Naive thymus-derived CD4-positive, alpha-beta T cell (primary cell): ENCODE results near the gene TCERG1L. TPM values are rescaled to one million over a fixed set of nuclear protein-coding genes. Genes with fewer than 3 reads are reported as not detected.

Source experiments
- ATAC-seq: fragments of 150-1000 bp; cut with Tn5 transposase; 2 replicates; pipeline ENCODE4 v1.10.0; 2021; ENCODE audit warnings: mild to moderate bottlenecking, moderate library complexity
- CTCF ChIA-PET: fragments of 350-600 bp; sonication (Branson Sonifier 250); formaldehyde crosslinking; loops from one replicate; lab custom pipeline; 2021; ENCODE audit warnings: antibody characterized with exemption; lab: Charles Lee
- POLR2A ChIA-PET: fragments of 350-600 bp; sonication (Branson Sonifier 250); formaldehyde crosslinking; loops from one replicate; lab custom pipeline; 2021; ENCODE audit warnings: antibody characterized with exemption, inconsistent platforms; lab: Charles Lee
- DNase-seq, 9 donors: peaks; one replicate each; pipeline versions ENCODE4 v3.0.0 to v3.0.0-alpha.2; 2020 to 2022; ENCODE audit warnings: mixed read lengths in 1 of 9
- H3K27ac ChIP-seq: one replicate; pipeline ENCODE4 v1.7.0; 2013; ENCODE audit warnings: mild to moderate bottlenecking, low read depth, low read length, moderate library complexity
- H3K27me3 ChIP-seq, 2 donors: one replicate each; pipeline ENCODE4 v1.7.0; 2013; ENCODE audit warnings: low read length in 2 of 2, mild to moderate bottlenecking in 2 of 2, moderate library complexity in 2 of 2; ENCODE audit not compliant: control insufficient read depth in 2 of 2, insufficient read depth in 2 of 2
- H3K36me3 ChIP-seq, 3 experiments: 1 replicate in 2 of 3; 2 replicates in 1 of 3; pipeline ENCODE4 v1.7.0; 2013; ENCODE audit warnings: low read length in 3 of 3, mild to moderate bottlenecking in 3 of 3, moderate library complexity in 1 of 3; ENCODE audit not compliant: insufficient read depth in 3 of 3, control insufficient read depth in 2 of 3
- H3K4me1 ChIP-seq, 2 donors: one replicate each; pipeline ENCODE4 v1.7.0; 2013; ENCODE audit warnings: low read length in 2 of 2, mild to moderate bottlenecking in 2 of 2, moderate library complexity in 1 of 2; ENCODE audit not compliant: control insufficient read depth in 2 of 2, insufficient read depth in 2 of 2
- H3K4me3 ChIP-seq: 2 replicates; pipeline ENCODE4 v1.7.0; 2013; ENCODE audit warnings: mild to moderate bottlenecking, low read length
- H3K9me3 ChIP-seq, 3 experiments: 1 replicate in 2 of 3; 2 replicates in 1 of 3; pipeline ENCODE4 v1.7.0; 2013; ENCODE audit warnings: low read length in 3 of 3; ENCODE audit not compliant: control insufficient read depth in 2 of 3
- H3K27ac Mint-ChIP-seq, 9 donors: one replicate each; pipeline ENCODE4 v1.8.0; 2020 to 2022; ENCODE audit warnings: mixed read lengths in 9 of 9, mild to moderate bottlenecking in 8 of 9, moderate library complexity in 5 of 9, inconsistent platforms in 2 of 9
- H3K27me3 Mint-ChIP-seq, 5 donors: one replicate each; pipeline ENCODE4 v1.8.0; 2021 to 2022; ENCODE audit warnings: mixed read lengths in 5 of 5, mild to moderate bottlenecking in 1 of 5
- H3K36me3 Mint-ChIP-seq, 5 donors: one replicate each; pipeline ENCODE4 v1.8.0; 2020 to 2022; ENCODE audit warnings: mixed read lengths in 5 of 5, mild to moderate bottlenecking in 3 of 5, inconsistent platforms in 1 of 5
- H3K4me1 Mint-ChIP-seq, 7 donors: one replicate each; pipeline ENCODE4 v1.8.0; 2020 to 2022; ENCODE audit warnings: mixed read lengths in 7 of 7, mild to moderate bottlenecking in 3 of 7, inconsistent platforms in 1 of 7
- H3K4me3 Mint-ChIP-seq, 10 donors: one replicate each; pipeline ENCODE4 v1.8.0; 2020 to 2022; ENCODE audit warnings: mild to moderate bottlenecking in 10 of 10, mixed read lengths in 10 of 10, moderate library complexity in 6 of 10, inconsistent platforms in 2 of 10
- H3K9me3 Mint-ChIP-seq, 11 donors: one replicate each; pipeline ENCODE4 v1.8.0; 2020 to 2022; ENCODE audit warnings: mixed read lengths in 11 of 11, mild to moderate bottlenecking in 4 of 11, inconsistent platforms in 1 of 11, moderate library complexity in 1 of 11
- intact Hi-C, 2 donors: fragments of 100-400 bp; cut with micrococcal nuclease; formaldehyde crosslinking; loops; one replicate each; pipeline ENCODE4 v1.15.1; 2023
- polyA plus RNA-seq, 2 donors: library from polyadenylated mRNA; unstranded; fragments of 300-500 nt; fragmentation: Illumina TruSeq; gene quantifications; one replicate each; pipeline ENCODE4 v1.2.3, GENCODE V29; 2021
- total RNA-seq, 6 experiments: library from RNA in 5 of 6; stranded (reverse) in 5 of 6; gene quantifications; 1 replicate in 5 of 6; 2 replicates in 1 of 6; pipeline ENCODE4 v1.2.3 and lab custom pipeline; 2021 to 2026

Gene TCERG1L
- total and polyA plus RNA-seq, 7 experiments from 2014 or later = 0.11 to 0.42 (median 0.39) TPM; not detected in 4

DNA sequence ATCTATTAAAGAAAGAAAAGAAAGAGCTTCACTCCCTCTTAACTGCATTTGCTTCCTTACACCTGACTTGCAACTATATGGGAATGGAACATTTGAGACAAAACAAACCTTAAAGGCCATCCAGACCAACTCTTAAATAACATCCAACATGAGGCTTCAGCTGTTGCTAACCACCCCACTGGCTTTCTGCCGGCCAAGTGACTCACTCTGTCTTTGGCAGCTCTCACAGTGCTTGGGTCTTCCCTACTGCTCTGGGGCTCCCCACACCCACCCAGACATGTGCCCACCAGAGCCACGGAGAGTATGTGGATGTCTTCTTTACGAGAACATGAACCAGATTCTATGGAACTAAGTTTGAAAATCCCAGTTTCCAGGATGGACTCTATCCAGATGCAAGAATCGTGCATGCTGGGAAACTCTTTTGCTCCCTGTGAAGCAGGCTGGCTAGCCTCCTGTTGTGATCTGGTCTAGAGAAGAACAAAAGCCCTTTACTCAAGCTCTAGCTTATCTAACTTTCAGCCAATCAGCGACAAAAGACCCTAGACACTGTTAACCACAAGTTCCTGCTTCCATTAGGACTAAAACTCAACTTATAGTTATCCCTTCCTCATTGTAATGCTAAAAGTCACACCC is 245.7 kb downstream of the TCERG1L start:
- DNase-seq = no peak
- ChIA-PET POLR2A (interaction anchor here (0.6 kb wide), 1 partner anchor 14 kb away, joined by 3 read pairs; no protein-coding TSS in a partner anchor), CTCF (no interaction called here)
- Mint-ChIP-seq H3K9me3 (peaks cover 0 to 4% (median 0%) of the 10 kb centered on the region in 11 donors), H3K27ac (no peak overlapping the region), H3K27me3 (peaks cover 0 to 15% (median 3%) of the 10 kb centered on the region in 5 donors), H3K4me3 (no peak overlapping the region), H3K4me1 (no peaks in the 10 kb centered on the region), H3K36me3 (no peaks in the 10 kb centered on the region)
- no peaks in the 10 kb centered on the region for H3K27me3 ChIP-seq
- H3K4me3 ChIP-seq = no peak overlapping the region
- H3K36me3 ChIP-seq = no peaks in the 10 kb centered on the region
- ATAC-seq = no peak
- no peaks in the 10 kb centered on the region for H3K4me1 ChIP-seq
- intact Hi-C loops = no loop called here
- H3K9me3 ChIP-seq = no peaks in the 10 kb centered on the region
- H3K27ac ChIP-seq = no peak overlapping the region

DNA sequence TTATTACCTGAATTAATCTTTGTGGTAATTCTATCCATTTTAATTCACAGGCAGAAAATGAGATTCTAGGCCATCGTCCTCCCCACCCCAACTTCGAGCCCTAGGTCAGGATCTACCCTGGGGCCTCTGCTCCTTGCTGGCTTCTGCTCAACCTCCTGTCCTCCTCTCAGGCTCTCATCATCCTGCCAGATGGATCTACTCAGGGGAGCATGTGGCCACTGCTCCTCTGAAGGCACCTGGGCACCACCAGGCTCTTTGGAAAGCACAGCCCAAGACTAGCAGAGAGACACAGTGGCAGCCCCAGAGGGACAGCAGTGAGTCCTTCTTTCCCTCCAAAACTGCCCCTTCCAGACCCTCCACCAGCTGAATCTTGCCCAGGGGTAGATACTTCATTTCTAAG is 248.2 kb downstream of the TCERG1L start:
- Histone ChIP-seq H3K9me3 (no peaks in the 10 kb centered on the region), H3K36me3 (no peaks in the 10 kb centered on the region), H3K27ac (no peak overlapping the region), H3K4me3 (no peak overlapping the region), H3K4me1 (no peaks in the 10 kb centered on the region), H3K27me3 (no peaks in the 10 kb centered on the region)
- DNase-seq (no peak), ATAC-seq (no peak)
- no peak overlapping the region for H3K4me3 Mint-ChIP-seq
- ChIA-PET CTCF (no interaction called here), POLR2A (no interaction called here)
- H3K27me3 Mint-ChIP-seq = peaks cover 0 to 15% (median 3%) of the 10 kb centered on the region in 5 donors
- H3K4me1 Mint-ChIP-seq = no peaks in the 10 kb centered on the region
- no peak overlapping the region for H3K27ac Mint-ChIP-seq
- intact Hi-C loops = no loop called here
- no peaks in the 10 kb centered on the region for H3K36me3 Mint-ChIP-seq
- peaks cover 0 to 6% (median 0%) of the 10 kb centered on the region in 11 donors for H3K9me3 Mint-ChIP-seq

- CTCF ChIA-PET = no interaction called here
- ATAC-seq (no peak), DNase-seq (no peak)
- intact Hi-C loops = no loop called here
- H3K27me3 Mint-ChIP-seq = peaks cover 0 to 15% (median 3%) of the 10 kb centered on the region in 5 donors
- H3K9me3 Mint-ChIP-seq = peaks cover 0 to 10% (median 0%) of the 10 kb centered on the region in 11 donors
- Histone ChIP-seq H3K27ac (no peak overlapping the region), H3K36me3 (no peaks in the 10 kb centered on the region), H3K4me3 (no peak overlapping the region), H3K27me3 (no peaks in the 10 kb centered on the region), H3K4me1 (no peaks in the 10 kb centered on the region), H3K9me3 (no peaks in the 10 kb centered on the region)
- no peak overlapping the region for H3K27ac Mint-ChIP-seq
- POLR2A ChIA-PET = no interaction called here
- H3K4me3 Mint-ChIP-seq = no peak overlapping the region
- H3K4me1 Mint-ChIP-seq = no peaks in the 10 kb centered on the region
- H3K36me3 Mint-ChIP-seq = no peaks in the 10 kb centered on the region
These were observed 248.8 kb downstream of the TCERG1L start for GRCh38 chr10:131062621-131063260.

DNA sequence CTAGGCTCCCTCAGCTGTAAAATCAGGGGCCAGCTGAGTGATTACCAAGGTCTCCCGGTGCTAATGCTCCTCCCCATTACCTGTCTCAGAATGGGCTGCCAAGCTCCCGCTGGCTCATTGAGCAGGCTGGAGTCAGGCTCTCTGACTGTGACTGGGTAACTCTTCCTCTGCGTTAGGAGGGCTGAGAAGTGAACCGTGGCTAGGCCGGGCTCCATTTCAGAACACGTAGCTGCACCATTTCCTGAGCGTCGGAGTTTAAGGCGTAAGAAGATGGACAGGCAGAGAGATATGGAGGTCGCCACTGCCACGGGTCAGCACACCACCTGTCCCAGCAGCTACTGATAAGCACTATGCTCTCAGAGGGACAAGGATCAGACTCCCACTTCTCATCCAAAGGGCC is 250.3 kb downstream of the TCERG1L start:
- Histone ChIP-seq H3K4me3 (no peak overlapping the region), H3K36me3 (no peaks in the 10 kb centered on the region), H3K27me3 (no peaks in the 10 kb centered on the region), H3K4me1 (no peaks in the 10 kb centered on the region), H3K27ac (no peak overlapping the region), H3K9me3 (no peaks in the 10 kb centered on the region)
- Mint-ChIP-seq H3K9me3 (peaks cover 0 to 15% (median 0%) of the 10 kb centered on the region in 11 donors), H3K27ac (no peak overlapping the region), H3K36me3 (no peaks in the 10 kb centered on the region), H3K4me3 (no peak overlapping the region), H3K4me1 (no peaks in the 10 kb centered on the region), H3K27me3 (peaks cover 0 to 9% (median 0%) of the 10 kb centered on the region in 5 donors)
- DNase-seq (no peak), ATAC-seq (no peak)
- POLR2A ChIA-PET = no interaction called here
- intact Hi-C loops = no loop called here
- CTCF ChIA-PET = no interaction called here

- DNase-seq (no peak), ATAC-seq (no peak)
- Histone ChIP-seq H3K9me3 (no peaks in the 10 kb centered on the region), H3K4me1 (no peaks in the 10 kb centered on the region), H3K4me3 (no peak overlapping the region), H3K27me3 (no peaks in the 10 kb centered on the region), H3K36me3 (no peaks in the 10 kb centered on the region), H3K27ac (no peak overlapping the region)
- CTCF ChIA-PET = no interaction called here
- POLR2A ChIA-PET = no interaction called here
- H3K27me3 Mint-ChIP-seq = peaks cover 0 to 4% (median 0%) of the 10 kb centered on the region in 5 donors
- no peak overlapping the region for H3K4me3 Mint-ChIP-seq
- no peak overlapping the region for H3K27ac Mint-ChIP-seq
- H3K9me3 Mint-ChIP-seq = peaks cover 0 to 15% (median 0%) of the 10 kb centered on the region in 11 donors
- no peaks in the 10 kb centered on the region for H3K36me3 Mint-ChIP-seq
- no peaks in the 10 kb centered on the region for H3K4me1 Mint-ChIP-seq
- intact Hi-C loops = no loop called here
These were observed 251.6 kb downstream of the TCERG1L start for GRCh38 chr10:131059881-131060280.

DNA sequence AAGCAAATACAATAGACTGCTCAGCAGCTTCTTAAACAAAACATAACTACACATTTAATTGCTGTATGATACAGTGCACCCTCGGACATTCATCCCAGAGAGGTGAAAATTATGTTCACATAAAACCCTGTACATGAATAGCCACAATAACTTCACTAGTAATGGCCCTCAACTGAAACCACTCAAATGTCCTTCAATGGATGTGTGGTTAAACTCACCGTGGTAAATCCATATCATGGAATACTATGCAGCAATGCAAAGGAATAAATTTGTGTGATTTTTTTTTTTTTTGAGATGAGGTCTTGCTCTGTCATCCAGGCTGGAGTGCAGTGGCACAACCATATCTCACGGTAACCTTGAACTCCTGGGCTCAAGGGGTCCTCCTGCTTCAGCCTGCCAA is 252.7 kb downstream of the TCERG1L start:
- Histone ChIP-seq H3K27me3 (no peaks in the 10 kb centered on the region), H3K36me3 (no peaks in the 10 kb centered on the region), H3K4me3 (no peak overlapping the region), H3K4me1 (no peaks in the 10 kb centered on the region), H3K27ac (no peak overlapping the region), H3K9me3 (no peaks in the 10 kb centered on the region)
- Mint-ChIP-seq H3K9me3 (peaks cover 0 to 15% (median 0%) of the 10 kb centered on the region in 11 donors), H3K4me1 (no peaks in the 10 kb centered on the region), H3K4me3 (no peak overlapping the region), H3K27me3 (peaks cover 0 to 4% (median 0%) of the 10 kb centered on the region in 5 donors), H3K27ac (no peak overlapping the region), H3K36me3 (no peaks in the 10 kb centered on the region)
- intact Hi-C loops = no loop called here
- POLR2A ChIA-PET = no interaction called here
- CTCF ChIA-PET = interaction anchor here (0.6 kb wide), 1 partner anchor 165 kb away, joined by 5 read pairs; no protein-coding TSS in a partner anchor
- DNase-seq (no peak), ATAC-seq (no peak)
